ENCODE data around the gene HPCAL1.

Gene HPCAL1

GRCh38 chr2:10407841-10408648 is 105.3 kb downstream of the HPCAL1 start:
- DNase-seq (ENCODE audit: low spot score): peak; percentile 77

DNA sequence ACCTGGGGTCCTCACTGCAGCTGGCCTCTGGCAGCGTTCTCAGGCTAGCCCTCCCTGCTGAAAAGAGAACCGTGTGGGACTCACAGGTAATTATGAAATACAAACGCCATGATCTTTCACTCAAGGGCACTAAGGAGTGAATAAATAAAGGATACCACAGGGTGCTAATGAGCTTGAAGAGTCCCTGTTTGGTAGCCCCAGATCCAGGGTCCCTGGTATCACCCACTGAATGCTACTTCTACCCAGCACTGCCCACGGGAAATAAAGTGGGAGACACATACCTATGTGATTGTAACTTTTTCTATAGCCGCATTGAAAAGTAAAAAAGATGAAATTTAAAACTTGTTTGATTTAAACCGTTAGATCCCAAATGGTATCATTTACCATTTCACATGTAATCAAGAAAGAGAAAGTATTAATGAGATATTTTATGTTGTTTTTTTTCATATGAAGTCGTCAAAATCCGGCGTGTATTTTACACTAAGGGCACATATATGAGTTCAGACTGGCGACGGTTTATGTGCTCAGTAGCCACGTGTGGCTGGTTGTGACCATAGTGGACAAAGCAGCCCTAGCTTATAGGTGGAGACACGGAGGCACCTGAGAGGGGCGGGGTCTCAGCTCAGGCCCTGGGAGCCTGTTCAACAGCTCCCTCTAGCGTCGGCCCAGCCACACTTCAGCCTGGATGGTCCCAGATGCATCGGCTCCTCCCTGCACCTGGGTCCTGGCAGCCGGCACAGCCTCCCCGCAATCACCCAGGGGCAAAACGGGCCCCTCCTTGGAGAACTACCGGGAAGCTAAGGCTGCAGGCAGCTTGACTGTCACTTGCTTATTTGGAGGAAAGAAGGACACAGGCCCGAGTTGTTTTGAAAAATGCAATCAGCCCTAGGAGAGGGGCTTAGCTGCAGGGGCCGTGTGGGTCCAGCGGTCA is 106.2 kb downstream of the HPCAL1 start:
- DNase-seq (ENCODE audit: low spot score): peak; percentile 92

DNA sequence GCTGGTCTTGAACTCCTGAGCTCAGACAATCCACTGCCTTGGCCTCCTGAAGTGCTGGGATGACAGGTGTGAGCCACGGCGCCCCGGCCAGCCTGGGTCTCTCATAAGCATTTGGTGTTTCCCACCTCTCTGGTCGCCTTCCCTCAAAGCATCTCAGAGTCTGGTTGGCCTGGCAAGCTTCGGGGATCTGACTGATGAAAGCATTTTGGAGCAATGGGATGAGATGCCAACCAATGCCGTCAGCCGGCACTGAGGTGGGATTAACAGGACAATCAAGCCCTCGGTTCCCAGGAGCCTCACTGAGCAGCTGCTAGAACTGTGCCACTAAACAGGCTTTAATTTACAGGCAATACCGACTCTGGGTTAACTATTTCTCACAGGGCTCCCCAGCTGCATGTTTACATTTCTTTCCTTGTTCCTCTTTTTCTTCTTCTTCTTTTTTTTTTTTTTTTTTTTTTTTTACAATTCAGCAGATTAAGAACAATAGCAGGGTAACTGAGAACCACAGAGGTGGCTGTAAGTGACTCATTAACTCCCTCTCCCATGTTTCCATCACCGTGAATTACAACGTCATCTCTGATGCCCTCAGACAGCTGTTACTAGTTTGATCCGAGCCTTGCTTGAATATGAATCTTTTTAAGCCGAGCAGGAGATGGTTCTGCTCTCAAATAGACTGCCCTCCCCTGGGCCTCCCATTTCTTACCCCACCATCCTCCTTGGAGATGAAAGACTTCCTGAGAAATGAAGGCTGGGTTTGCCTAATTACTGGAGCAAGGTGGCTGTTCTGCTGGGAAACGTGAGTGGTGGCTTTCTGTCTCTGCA is 107.5 kb downstream of the HPCAL1 start:
- no peak for DNase-seq (ENCODE audit: low spot score)

GRCh38 chr2:10410823-10411437 is 108.2 kb downstream of the HPCAL1 start:
- DNase-seq (ENCODE audit: low spot score): no peak

DNA sequence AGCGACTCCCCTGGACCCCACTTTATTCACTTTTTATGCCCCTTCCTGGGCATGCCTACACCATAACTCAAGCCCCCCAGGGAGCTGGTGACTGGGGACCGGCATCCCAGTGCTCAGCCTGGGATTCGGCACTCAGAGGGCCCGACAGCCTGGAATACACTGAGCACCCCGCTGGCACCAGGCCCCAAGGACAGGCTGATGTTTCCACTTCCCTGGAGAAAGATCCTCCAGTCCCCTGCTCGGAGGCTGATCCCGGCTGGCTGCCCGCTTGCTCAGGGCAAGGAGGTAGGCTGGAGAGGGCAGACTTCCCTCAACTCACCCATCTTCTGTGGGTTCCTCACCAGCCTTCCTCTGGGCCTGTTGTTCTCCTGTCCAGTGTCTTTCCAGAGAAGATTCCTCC is 108.9 kb downstream of the HPCAL1 start:
- DNase-seq (ENCODE audit: low spot score): no peak

GRCh38 chr2:10412380-10412779 is 109.7 kb downstream of the HPCAL1 start:
- no peak for DNase-seq (ENCODE audit: low spot score)

DNA sequence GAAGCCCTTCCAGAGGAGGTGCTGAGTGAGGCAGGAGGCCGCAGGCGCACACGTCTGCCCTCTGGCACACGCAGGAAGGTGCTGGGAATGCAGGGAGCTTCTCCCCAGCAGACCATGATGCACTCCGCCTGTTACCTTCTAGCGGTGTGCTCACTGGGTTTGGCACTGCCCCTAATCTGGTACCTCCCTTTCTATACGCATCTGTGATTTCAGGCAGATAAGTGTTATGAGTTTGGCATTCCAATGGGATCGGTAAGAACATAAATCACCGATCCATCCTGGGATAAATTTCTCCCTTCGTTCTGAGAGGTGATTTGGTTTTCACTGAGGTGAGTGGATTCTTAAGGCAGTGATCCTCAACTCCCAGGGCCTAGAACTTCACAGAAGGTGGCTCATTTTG is 110.8 kb downstream of the HPCAL1 start:
- no peak for DNase-seq (ENCODE audit: low spot score)

GRCh38 chr2:10413991-10414451 is 111.3 kb downstream of the HPCAL1 start:
- DNase-seq (ENCODE audit: low spot score): no peak

DNA sequence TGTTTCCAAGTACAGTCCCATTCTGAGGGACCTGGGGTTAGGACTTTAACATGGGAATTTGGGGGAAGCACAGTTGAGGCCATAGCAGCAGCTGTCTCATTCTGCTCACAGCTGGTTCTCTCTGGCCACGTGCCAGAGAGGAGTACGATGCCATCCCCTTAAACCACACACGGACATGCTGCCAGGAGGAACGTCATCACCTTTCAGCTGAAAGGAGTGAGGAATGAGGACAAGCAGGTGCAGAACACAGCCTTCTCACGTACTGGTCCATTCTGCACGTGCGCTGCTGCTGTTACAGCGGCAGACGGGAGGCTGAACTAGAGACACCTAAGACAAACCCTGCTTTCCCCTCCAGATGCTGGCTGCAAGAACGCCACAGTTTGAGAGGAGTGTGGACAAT is 111.9 kb downstream of the HPCAL1 start:
- DNase-seq (ENCODE audit: low spot score): no peak

- no peak for DNase-seq (ENCODE audit: low spot score)
Observed at GRCh38 chr2:10415048-10415447, 112.3 kb downstream of the HPCAL1 start.

GRCh38 chr2:10415640-10416039 is 112.9 kb downstream of the HPCAL1 start:
- DNase-seq (ENCODE audit: low spot score): no peak

DNA sequence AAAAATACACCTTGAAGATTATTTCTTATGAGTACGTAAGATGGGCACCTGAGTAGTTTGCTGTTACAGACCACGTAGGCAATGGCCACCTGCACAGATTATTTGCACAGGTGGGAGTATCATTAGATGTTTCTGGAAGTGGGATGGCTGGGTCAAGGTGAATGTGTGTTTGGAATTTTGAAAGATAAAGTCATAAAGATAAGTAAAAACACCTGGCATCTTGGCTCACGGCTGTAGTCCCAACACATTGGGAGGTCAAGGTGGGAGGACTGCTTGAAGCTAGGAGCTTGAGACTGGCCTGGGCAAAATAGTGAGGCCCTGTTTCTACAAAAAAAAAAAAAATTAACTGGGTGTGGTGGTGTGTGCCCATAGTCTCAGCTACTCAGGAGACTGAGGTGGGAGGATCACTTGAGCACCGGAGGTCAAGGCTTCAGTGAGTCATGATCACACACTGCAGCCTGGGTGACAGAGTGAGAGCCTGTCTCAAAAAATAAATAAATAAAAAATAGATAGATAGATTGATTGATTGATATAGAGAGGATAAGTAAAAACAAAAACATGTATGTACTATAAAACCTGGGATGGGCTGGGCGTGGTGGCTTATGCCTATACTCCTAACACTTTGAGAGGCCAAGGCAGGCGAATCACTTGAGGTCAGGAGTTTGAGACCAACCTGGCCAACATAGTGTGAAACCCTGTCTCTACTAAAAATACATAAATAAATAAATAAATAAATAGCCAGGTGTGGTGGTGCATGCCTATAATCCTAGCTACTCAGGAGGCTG is 115.0 kb downstream of the HPCAL1 start:
- no peak for DNase-seq (ENCODE audit: low spot score)

DNA sequence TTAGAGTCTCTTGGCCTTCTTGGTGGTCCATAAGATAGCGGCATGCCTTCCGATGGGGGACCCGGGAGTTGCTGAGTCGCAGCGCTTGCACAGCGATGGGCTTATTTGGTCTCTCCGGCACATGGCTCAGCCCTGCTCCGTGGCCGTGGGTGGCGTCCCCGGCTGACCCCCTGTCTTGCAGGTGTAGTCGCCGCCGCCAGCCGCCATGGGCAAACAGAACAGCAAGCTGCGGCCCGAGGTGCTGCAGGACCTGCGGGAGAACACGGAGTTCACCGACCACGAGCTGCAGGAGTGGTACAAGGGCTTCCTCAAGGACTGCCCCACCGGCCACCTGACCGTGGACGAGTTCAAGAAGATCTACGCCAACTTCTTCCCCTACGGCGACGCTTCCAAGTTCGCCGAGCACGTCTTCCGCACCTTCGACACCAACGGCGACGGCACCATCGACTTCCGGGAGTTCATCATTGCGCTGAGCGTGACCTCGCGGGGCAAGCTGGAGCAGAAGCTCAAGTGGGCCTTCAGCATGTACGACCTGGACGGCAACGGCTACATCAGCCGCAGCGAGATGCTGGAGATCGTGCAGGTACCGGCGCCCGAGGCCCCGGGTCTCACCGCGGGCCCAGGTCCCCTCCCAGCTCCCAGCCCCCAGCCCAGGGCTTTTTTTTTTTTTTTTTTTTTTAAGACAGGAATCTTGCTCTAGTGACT is 117.0 kb downstream of the HPCAL1 start:
- no peak for DNase-seq (ENCODE audit: low spot score)

- DNase-seq (ENCODE audit: low spot score): no peak
Observed at GRCh38 chr2:10422251-10422650, 119.5 kb downstream of the HPCAL1 start.

- no peak for DNase-seq (ENCODE audit: low spot score)
Observed at GRCh38 chr2:10422732-10423399, 120.2 kb downstream of the HPCAL1 start.

GRCh38 chr2:10423400-10423774 is 120.7 kb downstream of the HPCAL1 start:
- DNase-seq (ENCODE audit: low spot score): no peak

DNA sequence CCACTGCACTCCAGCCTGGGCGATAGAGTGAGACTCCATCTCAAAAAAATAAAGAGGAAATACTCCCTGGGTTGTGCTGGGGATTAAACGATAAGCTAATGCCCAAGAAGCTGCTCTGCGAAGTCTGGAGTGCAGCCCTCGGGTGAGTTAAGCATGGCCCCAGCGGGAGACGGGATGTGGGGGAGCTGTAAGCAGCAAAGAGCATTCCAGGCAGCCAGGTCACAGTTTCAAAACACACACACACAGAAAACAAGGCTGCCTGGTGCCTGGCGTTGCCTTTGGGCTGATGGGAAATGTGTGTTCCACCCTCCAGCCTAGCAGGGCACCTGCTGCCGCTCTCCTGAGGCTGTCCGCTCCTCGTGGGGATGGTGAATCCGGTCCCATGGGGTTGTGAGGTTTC is 121.3 kb downstream of the HPCAL1 start:
- DNase-seq (ENCODE audit: low spot score): no peak

DNA sequence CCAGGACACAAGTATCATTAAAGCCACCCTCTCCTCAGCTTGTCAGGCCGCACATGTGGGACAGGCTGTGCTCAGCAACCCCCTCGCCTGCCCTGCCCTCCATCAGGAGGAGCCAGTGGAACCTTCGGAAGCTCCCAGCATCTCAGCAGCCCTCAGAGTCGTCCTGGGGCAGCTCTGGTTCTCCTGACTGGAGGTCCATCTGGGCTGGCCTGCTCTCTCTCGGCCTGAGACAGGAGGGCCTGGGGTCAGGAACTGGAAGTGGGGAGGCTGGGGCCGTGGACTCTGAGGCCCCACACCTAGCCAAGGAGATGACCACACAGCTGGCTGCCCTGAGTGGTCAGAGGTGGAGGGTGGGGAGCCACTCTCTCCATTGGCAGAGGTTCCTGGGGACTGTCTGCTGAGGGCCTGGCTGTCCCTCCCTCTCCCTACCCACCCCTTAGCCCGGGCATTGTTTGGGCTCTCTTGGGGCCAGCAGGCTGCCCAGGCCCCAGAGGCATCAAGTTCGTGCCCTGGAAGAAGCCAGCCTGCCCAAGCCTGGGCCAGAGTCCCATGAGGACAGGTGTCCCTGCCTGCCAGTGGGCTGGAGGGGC is 122.3 kb downstream of the HPCAL1 start:
- DNase-seq (ENCODE audit: low spot score): no peak

- no peak for DNase-seq (ENCODE audit: low spot score)
Observed at GRCh38 chr2:10425699-10426098, 123.0 kb downstream of the HPCAL1 start.
